GM06990 (cell line): ENCODE results near the gene EFHD1.

Experiments used
- DNase-seq: peaks from one replicate; pipeline ENCODE4 v3.0.0-alpha.2; 2011; ENCODE audit not compliant: insufficient read length; ENCODE audit errors: extremely low read depth
- H3K27me3 ChIP-seq: replicated peaks from 2 replicates; pipeline ENCODE4 v1.6.0; 2011; ENCODE audit warnings: low read length; ENCODE audit not compliant: control insufficient read depth, insufficient read depth
- H3K36me3 ChIP-seq: 2 replicates; pipeline ENCODE4 v1.5.1; 2011; ENCODE audit warnings: low read length; ENCODE audit not compliant: control insufficient read depth, insufficient read depth
- H3K4me3 ChIP-seq: replicated peaks from 2 replicates; pipeline ENCODE4 v1.5.1; 2011; ENCODE audit warnings: low read depth, mild to moderate bottlenecking, control low read depth, low read length
- CTCF ChIP-seq: IDR thresholded peaks from 2 replicates; pipeline ENCODE4 v1.5.1; 2011; ENCODE audit warnings: low read length, control low read depth, mild to moderate bottlenecking, inconsistent platforms; ENCODE audit not compliant: insufficient read depth, poor library complexity, severe bottlenecking

Gene EFHD1

GRCh38 chr2:232622563-232622962 is 10.8 kb upstream of the EFHD1 start:
- TF ChIP-seq CTCF: no peak
- no peak for DNase-seq
- Histone ChIP-seq H3K36me3 (no peaks in the 10 kb centered on the region), H3K4me3 (no peak overlapping the region), H3K27me3 (no peaks in the 10 kb centered on the region)

DNA sequence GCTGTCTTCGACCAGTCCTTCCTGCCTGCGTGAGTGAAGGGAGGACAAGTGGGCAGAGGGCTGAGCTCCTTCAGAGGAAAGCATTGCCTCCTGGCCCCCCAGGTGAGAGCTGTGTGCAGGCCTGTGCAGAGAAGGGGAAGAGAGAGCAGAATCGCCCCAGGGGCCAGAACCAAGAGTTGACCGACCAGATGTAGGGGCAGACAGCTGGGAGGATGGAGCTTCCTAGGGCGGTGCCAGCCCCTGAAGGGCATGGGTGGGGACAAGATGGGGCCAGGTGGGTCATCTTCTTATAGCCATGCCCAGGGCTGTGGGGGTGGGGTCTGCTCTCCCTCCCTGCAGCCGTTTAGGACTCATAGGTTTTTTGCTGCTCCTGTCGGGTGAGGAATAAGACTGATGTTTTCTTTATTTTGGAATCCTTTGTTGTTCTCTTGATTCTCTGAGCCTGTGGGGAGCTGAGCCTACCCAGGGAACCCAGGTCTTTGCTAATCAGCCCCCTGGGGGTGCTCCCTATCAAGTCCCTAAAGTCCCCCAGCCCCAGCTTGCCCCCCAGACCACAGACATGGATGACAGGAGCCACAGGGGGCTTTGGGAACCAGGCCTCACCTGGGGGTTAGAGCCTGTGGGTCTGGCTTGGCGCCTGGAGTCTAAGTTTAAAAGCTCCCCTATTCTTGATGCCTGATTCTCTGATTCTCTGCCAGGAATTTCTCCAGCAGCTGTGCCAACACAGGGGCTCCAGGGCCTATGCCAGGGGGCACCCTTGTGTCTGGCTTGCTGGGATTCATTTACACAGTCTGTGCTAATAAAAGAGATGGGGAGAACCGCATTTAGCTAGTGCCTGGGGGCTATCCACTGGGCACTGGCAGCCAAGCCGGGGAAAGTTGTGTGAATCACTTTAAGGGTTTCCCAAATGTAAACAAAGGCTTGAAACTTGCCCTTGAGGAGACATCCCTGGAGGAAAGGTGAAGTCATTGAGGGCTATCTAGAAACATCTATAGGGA is 9.3 kb upstream of the EFHD1 start:
- no peak overlapping the region for H3K4me3 ChIP-seq
- DNase-seq: no peak
- no peaks in the 10 kb centered on the region for H3K36me3 ChIP-seq
- no peak for TF ChIP-seq CTCF
- H3K27me3 ChIP-seq: no peaks in the 10 kb centered on the region

- Histone ChIP-seq H3K4me3 (no peak overlapping the region), H3K36me3 (no peaks in the 10 kb centered on the region), H3K27me3 (no peaks in the 10 kb centered on the region)
- no peak for DNase-seq
- no peak for TF ChIP-seq CTCF
These were observed 6.8 kb upstream of the EFHD1 start for GRCh38 chr2:232626584-232626983.

GRCh38 chr2:232628466-232629128 is 4.8 kb upstream of the EFHD1 start:
- DNase-seq: no peak
- Histone ChIP-seq H3K4me3 (no peak overlapping the region), H3K36me3 (no peaks in the 10 kb centered on the region), H3K27me3 (no peaks in the 10 kb centered on the region; the same call in none of the 2 replicates)
- no peak for TF ChIP-seq CTCF

DNA sequence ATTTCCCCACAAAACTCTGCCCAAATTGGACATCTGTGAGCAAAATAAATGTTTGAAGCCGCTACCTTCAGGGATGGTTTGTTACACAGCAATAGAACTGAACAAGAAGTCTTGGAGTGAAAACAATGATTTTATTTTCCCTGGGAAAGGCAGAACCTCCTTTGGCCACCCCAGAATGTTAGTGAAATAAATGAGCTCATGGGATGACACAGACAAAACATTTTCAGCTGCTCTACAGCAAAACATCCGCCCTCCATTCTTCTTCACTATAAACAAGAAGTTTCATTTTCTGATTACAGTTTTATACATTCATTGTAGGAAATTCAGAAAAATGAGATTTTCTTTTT is 4.3 kb upstream of the EFHD1 start:
- no peaks in the 10 kb centered on the region for H3K36me3 ChIP-seq
- H3K4me3 ChIP-seq: no peak overlapping the region
- no peak for DNase-seq
- no peaks in the 10 kb centered on the region; the same call in none of the 2 replicates for H3K27me3 ChIP-seq
- TF ChIP-seq CTCF: no peak
